ENCODE measurements around the gene PRKN. TPM values are rescaled to one million over a fixed set of nuclear protein-coding genes. Genes with fewer than 3 reads are reported as not detected.

PRKN gene
- total RNA-seq, 1 experiment from 2014 or later = 0.95 TPM

- DNase-seq (ENCODE audit: low read depth, low spot score) = no peak
- in situ Hi-C loops (cut with HindIII; ENCODE audit: low pct_unique_long_range_greater_than_20kb, low sequenced_read_pairs) = no loop called here
These were observed 981.9 kb downstream of the PRKN start for GRCh38 chr6:161745594-161746141.

GRCh38 chr6:161745128-161745527, 982.4 kb downstream of the PRKN start:
- DNase-seq (ENCODE audit: low read depth, low spot score) = no peak
- in situ Hi-C loops (cut with HindIII; ENCODE audit: low pct_unique_long_range_greater_than_20kb, low sequenced_read_pairs) = no loop called here

GRCh38 chr6:161744211-161745067, 983.1 kb downstream of the PRKN start:
- in situ Hi-C loops (cut with HindIII; ENCODE audit: low pct_unique_long_range_greater_than_20kb, low sequenced_read_pairs) = no loop called here
- DNase-seq (ENCODE audit: low read depth, low spot score) = no peak

- in situ Hi-C loops (cut with HindIII; ENCODE audit: low pct_unique_long_range_greater_than_20kb, low sequenced_read_pairs) = no loop called here
- no peak for DNase-seq (ENCODE audit: low read depth, low spot score)
These were observed 983.9 kb downstream of the PRKN start for GRCh38 chr6:161743509-161744178.

- DNase-seq (ENCODE audit: low read depth, low spot score) = no peak
- in situ Hi-C loops (cut with HindIII; ENCODE audit: low pct_unique_long_range_greater_than_20kb, low sequenced_read_pairs) = no loop called here
These were observed 987.1 kb downstream of the PRKN start for GRCh38 chr6:161740486-161740885.

- in situ Hi-C loops (cut with HindIII; ENCODE audit: low pct_unique_long_range_greater_than_20kb, low sequenced_read_pairs) = no loop called here
- no peak for DNase-seq (ENCODE audit: low read depth, low spot score)
These were observed 990.7 kb downstream of the PRKN start for GRCh38 chr6:161736781-161737292.

- in situ Hi-C loops (cut with HindIII; ENCODE audit: low pct_unique_long_range_greater_than_20kb, low sequenced_read_pairs) = no loop called here
- DNase-seq (ENCODE audit: low read depth, low spot score) = no peak
These were observed 991.2 kb downstream of the PRKN start for GRCh38 chr6:161736326-161736725.

- DNase-seq (ENCODE audit: low read depth, low spot score) = no peak
- in situ Hi-C loops (cut with HindIII; ENCODE audit: low pct_unique_long_range_greater_than_20kb, low sequenced_read_pairs) = no loop called here
These were observed 995.0 kb downstream of the PRKN start for GRCh38 chr6:161732594-161732993.

GRCh38 chr6:161727083-161727833, 1000.3 kb downstream of the PRKN start:
- no peak for DNase-seq (ENCODE audit: low read depth, low spot score)
- in situ Hi-C loops (cut with HindIII; ENCODE audit: low pct_unique_long_range_greater_than_20kb, low sequenced_read_pairs) = no loop called here

GRCh38 chr6:161722394-161722793, 1005.2 kb downstream of the PRKN start:
- in situ Hi-C loops (cut with HindIII; ENCODE audit: low pct_unique_long_range_greater_than_20kb, low sequenced_read_pairs) = no loop called here
- DNase-seq (ENCODE audit: low read depth, low spot score) = no peak

GRCh38 chr6:161721511-161721910, 1006.1 kb downstream of the PRKN start:
- in situ Hi-C loops (cut with HindIII; ENCODE audit: low pct_unique_long_range_greater_than_20kb, low sequenced_read_pairs) = no loop called here
- no peak for DNase-seq (ENCODE audit: low read depth, low spot score)

GRCh38 chr6:161716176-161716575, 1011.4 kb downstream of the PRKN start:
- in situ Hi-C loops (cut with HindIII; ENCODE audit: low pct_unique_long_range_greater_than_20kb, low sequenced_read_pairs) = no loop called here
- no peak for DNase-seq (ENCODE audit: low read depth, low spot score)

- in situ Hi-C loops (cut with HindIII; ENCODE audit: low pct_unique_long_range_greater_than_20kb, low sequenced_read_pairs) = no loop called here
- DNase-seq (ENCODE audit: low read depth, low spot score) = no peak
These were observed 1015.6 kb downstream of the PRKN start for GRCh38 chr6:161711938-161712337.

- no peak for DNase-seq (ENCODE audit: low read depth, low spot score)
- in situ Hi-C loops (cut with HindIII; ENCODE audit: low pct_unique_long_range_greater_than_20kb, low sequenced_read_pairs) = no loop called here
These were observed 1016.1 kb downstream of the PRKN start for GRCh38 chr6:161711515-161711914.

- DNase-seq (ENCODE audit: low read depth, low spot score) = no peak
- in situ Hi-C loops (cut with HindIII; ENCODE audit: low pct_unique_long_range_greater_than_20kb, low sequenced_read_pairs) = no loop called here
These were observed 1016.9 kb downstream of the PRKN start for GRCh38 chr6:161710698-161711097.

GRCh38 chr6:161701056-161701455, 1026.5 kb downstream of the PRKN start:
- peak; percentile 40 for DNase-seq (ENCODE audit: low read depth, low spot score)
- in situ Hi-C loops (cut with HindIII; ENCODE audit: low pct_unique_long_range_greater_than_20kb, low sequenced_read_pairs) = no loop called here

- no peak for DNase-seq (ENCODE audit: low read depth, low spot score)
- in situ Hi-C loops (cut with HindIII; ENCODE audit: low pct_unique_long_range_greater_than_20kb, low sequenced_read_pairs) = no loop called here
These were observed 1030.8 kb downstream of the PRKN start for GRCh38 chr6:161696801-161697200.

- peak; percentile 61 for DNase-seq (ENCODE audit: low read depth, low spot score)
- in situ Hi-C loops (cut with HindIII; ENCODE audit: low pct_unique_long_range_greater_than_20kb, low sequenced_read_pairs) = no loop called here
These were observed 1032.6 kb downstream of the PRKN start for GRCh38 chr6:161694995-161695394.
